Measurements from ENCODE around the gene UAP1L1. TPM values are rescaled to one million over a fixed set of nuclear protein-coding genes. Genes with fewer than 3 reads are reported as not detected.

The UAP1L1 gene
- total RNA-seq, 1 donor from 2014 or later = 2.9 TPM

- Mint-ChIP-seq H3K27ac (ENCODE audit: unreplicated experiment) (no peak overlapping the region), H3K27me3 (ENCODE audit: low read depth) (no peaks in the 10 kb centered on the region), H3K9me3 (no peaks in the 10 kb centered on the region), H3K36me3 (ENCODE audit: low read depth) (peaks cover 4% of the 10 kb centered on the region), H3K4me1 (no peaks in the 10 kb centered on the region), H3K4me3 (no peak overlapping the region)
- DNase-seq (ENCODE audit: low read depth, low spot score) = no peak
- TF ChIP-seq, protein P1, sequence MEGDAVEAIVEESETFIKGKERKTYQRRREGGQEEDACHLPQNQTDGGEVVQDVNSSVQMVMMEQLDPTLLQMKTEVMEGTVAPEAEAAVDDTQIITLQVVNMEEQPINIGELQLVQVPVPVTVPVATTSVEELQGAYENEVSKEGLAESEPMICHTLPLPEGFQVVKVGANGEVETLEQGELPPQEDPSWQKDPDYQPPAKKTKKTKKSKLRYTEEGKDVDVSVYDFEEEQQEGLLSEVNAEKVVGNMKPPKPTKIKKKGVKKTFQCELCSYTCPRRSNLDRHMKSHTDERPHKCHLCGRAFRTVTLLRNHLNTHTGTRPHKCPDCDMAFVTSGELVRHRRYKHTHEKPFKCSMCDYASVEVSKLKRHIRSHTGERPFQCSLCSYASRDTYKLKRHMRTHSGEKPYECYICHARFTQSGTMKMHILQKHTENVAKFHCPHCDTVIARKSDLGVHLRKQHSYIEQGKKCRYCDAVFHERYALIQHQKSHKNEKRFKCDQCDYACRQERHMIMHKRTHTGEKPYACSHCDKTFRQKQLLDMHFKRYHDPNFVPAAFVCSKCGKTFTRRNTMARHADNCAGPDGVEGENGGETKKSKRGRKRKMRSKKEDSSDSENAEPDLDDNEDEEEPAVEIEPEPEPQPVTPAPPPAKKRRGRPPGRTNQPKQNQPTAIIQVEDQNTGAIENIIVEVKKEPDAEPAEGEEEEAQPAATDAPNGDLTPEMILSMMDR (conservative IDR thresholded peaks at IDR 0.05) = no peak
Observed at GRCh38 chr9:137103206-137103999, 26.1 kb downstream of the UAP1L1 start.

- Mint-ChIP-seq H3K9me3 (no peaks in the 10 kb centered on the region), H3K4me1 (no peaks in the 10 kb centered on the region), H3K27me3 (ENCODE audit: low read depth) (no peaks in the 10 kb centered on the region), H3K27ac (ENCODE audit: unreplicated experiment) (no peak overlapping the region), H3K36me3 (ENCODE audit: low read depth) (no peaks in the 10 kb centered on the region), H3K4me3 (no peak overlapping the region)
- TF ChIP-seq, protein P1 (conservative IDR thresholded peaks at IDR 0.05) = no peak
- DNase-seq (ENCODE audit: low read depth, low spot score) = no peak
Observed at GRCh38 chr9:137105814-137106661, 28.7 kb downstream of the UAP1L1 start.

DNA sequence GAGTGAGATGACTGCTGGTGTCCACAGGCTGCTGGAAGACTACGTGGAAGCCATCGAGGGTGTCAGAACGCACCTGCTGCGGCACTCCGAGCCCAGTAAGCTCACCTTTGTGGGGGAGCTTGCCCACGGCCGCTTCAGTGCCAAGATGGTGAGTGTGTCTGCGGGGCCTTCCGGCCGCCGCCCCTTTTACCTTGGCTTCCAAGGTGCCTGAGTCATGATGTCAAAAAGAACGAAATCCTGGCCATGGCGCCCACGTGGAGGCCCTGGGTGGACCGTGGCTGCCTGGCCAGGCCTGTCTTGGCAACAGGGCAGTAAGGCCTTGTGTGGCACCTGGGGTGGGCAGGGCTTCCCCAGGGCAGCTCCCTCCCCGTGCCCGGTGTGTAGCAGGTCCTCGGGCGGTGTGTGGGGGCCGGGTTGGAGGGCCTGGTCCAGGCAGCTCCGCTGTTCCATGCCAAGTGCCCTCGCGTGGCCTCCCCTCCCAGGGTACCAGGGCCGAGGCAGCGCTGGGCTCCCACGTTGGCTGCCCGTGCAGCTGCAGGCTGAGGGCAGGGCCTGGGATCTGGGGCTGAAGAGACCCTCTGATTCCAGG lies 29.4 kb downstream of the UAP1L1 start:
- Mint-ChIP-seq H3K4me3 (no peak overlapping the region), H3K27me3 (ENCODE audit: low read depth) (no peaks in the 10 kb centered on the region), H3K36me3 (ENCODE audit: low read depth) (no peaks in the 10 kb centered on the region), H3K9me3 (no peaks in the 10 kb centered on the region), H3K27ac (ENCODE audit: unreplicated experiment) (no peak overlapping the region), H3K4me1 (no peaks in the 10 kb centered on the region)
- TF ChIP-seq, protein P1 (conservative IDR thresholded peaks at IDR 0.05) = no peak
- no peak for DNase-seq (ENCODE audit: low read depth, low spot score)

GRCh38 chr9:137107312-137107921 lies 30.1 kb downstream of the UAP1L1 start:
- Mint-ChIP-seq H3K36me3 (ENCODE audit: low read depth) (no peaks in the 10 kb centered on the region), H3K9me3 (no peaks in the 10 kb centered on the region), H3K27me3 (ENCODE audit: low read depth) (no peaks in the 10 kb centered on the region), H3K4me1 (no peaks in the 10 kb centered on the region), H3K4me3 (no peak overlapping the region), H3K27ac (ENCODE audit: unreplicated experiment) (no peak overlapping the region)
- no peak for DNase-seq (ENCODE audit: low read depth, low spot score)
- TF ChIP-seq, protein P1 (conservative IDR thresholded peaks at IDR 0.05) = no peak

GRCh38 chr9:137107982-137108381 lies 30.7 kb downstream of the UAP1L1 start:
- no peak overlapping the region for H3K4me3 Mint-ChIP-seq
- H3K4me1 Mint-ChIP-seq = no peaks in the 10 kb centered on the region
- no peak overlapping the region for H3K27ac Mint-ChIP-seq (ENCODE audit: unreplicated experiment)
- DNase-seq (ENCODE audit: low read depth, low spot score) = no peak
- H3K36me3 Mint-ChIP-seq (ENCODE audit: low read depth) = no peaks in the 10 kb centered on the region
- peaks cover 1% of the 10 kb centered on the region for H3K27me3 Mint-ChIP-seq (ENCODE audit: low read depth)
- H3K9me3 Mint-ChIP-seq = no peaks in the 10 kb centered on the region
- TF ChIP-seq, protein P1 (conservative IDR thresholded peaks at IDR 0.05) = no peak
